ENCODE results near the gene HCAR1. TPM values are rescaled to one million over a fixed set of nuclear protein-coding genes. Genes with fewer than 3 reads are reported as not detected.
A peak's percentile ranks its signal among the peaks of the same experiment; 100 is the strongest.
"Not testable (repeated sequence)": the region's sequence is repeated elsewhere in the genome, so short reads cannot be mapped to it uniquely, and the experiment has no call there.

Gene HCAR1
- total RNA-seq, 1 donor from 2014 or later = 0.22 TPM

GRCh38 chr12:122686538-122686937, 44.1 kb downstream of the HCAR1 start:
- Mint-ChIP-seq H3K27me3 (no peaks in the 10 kb centered on the region), H3K4me1 (ENCODE audit: low read depth) (no peaks in the 10 kb centered on the region), H3K9me3 (ENCODE audit: low read depth) (no peaks in the 10 kb centered on the region), H3K27ac (peak overlapping the region; percentile 23), H3K36me3 (ENCODE audit: insufficient read depth) (no peaks in the 10 kb centered on the region), H3K4me3 (ENCODE audit: low read depth) (no peak overlapping the region)
- TF ChIP-seq CTCF (IDR thresholded peaks at IDR 0.05; ENCODE audit: unreplicated experiment) = no peak
- DNase-seq (ENCODE audit: low spot score, unreplicated experiment) = no peak

- H3K4me1 Mint-ChIP-seq (ENCODE audit: low read depth) = no peaks in the 10 kb centered on the region
- no peak for DNase-seq (ENCODE audit: low spot score, unreplicated experiment)
- no peak overlapping the region for H3K4me3 Mint-ChIP-seq (ENCODE audit: low read depth)
- no peaks in the 10 kb centered on the region for H3K9me3 Mint-ChIP-seq (ENCODE audit: low read depth)
- no peak for TF ChIP-seq CTCF (IDR thresholded peaks at IDR 0.05; ENCODE audit: unreplicated experiment)
- no peaks in the 10 kb centered on the region for H3K36me3 Mint-ChIP-seq (ENCODE audit: insufficient read depth)
- no peaks in the 10 kb centered on the region for H3K27me3 Mint-ChIP-seq
- H3K27ac Mint-ChIP-seq = no peak overlapping the region
Observed at GRCh38 chr12:122684297-122684813, 46.3 kb downstream of the HCAR1 start.

GRCh38 chr12:122681814-122682213, 48.8 kb downstream of the HCAR1 start:
- TF ChIP-seq CTCF (IDR thresholded peaks at IDR 0.05; ENCODE audit: unreplicated experiment) = no peak
- peaks cover 4% of the 10 kb centered on the region for H3K4me1 Mint-ChIP-seq (ENCODE audit: low read depth)
- H3K9me3 Mint-ChIP-seq (ENCODE audit: low read depth) = no peaks in the 10 kb centered on the region
- DNase-seq (ENCODE audit: low spot score, unreplicated experiment) = no peak
- no peak overlapping the region for H3K27ac Mint-ChIP-seq
- no peaks in the 10 kb centered on the region for H3K36me3 Mint-ChIP-seq (ENCODE audit: insufficient read depth)
- no peak overlapping the region for H3K4me3 Mint-ChIP-seq (ENCODE audit: low read depth)
- H3K27me3 Mint-ChIP-seq = no peaks in the 10 kb centered on the region

GRCh38 chr12:122680989-122681388, 49.7 kb downstream of the HCAR1 start:
- H3K4me1 Mint-ChIP-seq (ENCODE audit: low read depth) = not testable (repeated sequence)

GRCh38 chr12:122676781-122677180, 53.9 kb downstream of the HCAR1 start:
- not testable (repeated sequence) for H3K27me3 Mint-ChIP-seq; H3K36me3 Mint-ChIP-seq (ENCODE audit: insufficient read depth); H3K27ac Mint-ChIP-seq; DNase-seq (ENCODE audit: low spot score, unreplicated experiment); H3K9me3 Mint-ChIP-seq (ENCODE audit: low read depth); H3K4me3 Mint-ChIP-seq (ENCODE audit: low read depth); H3K4me1 Mint-ChIP-seq (ENCODE audit: low read depth)

More at GRCh38 chr12:122680989-122681388, 49.7 kb downstream of the HCAR1 start:
- H3K9me3 Mint-ChIP-seq (ENCODE audit: low read depth); H3K27me3 Mint-ChIP-seq; H3K36me3 Mint-ChIP-seq (ENCODE audit: insufficient read depth); DNase-seq (ENCODE audit: low spot score, unreplicated experiment); H3K27ac Mint-ChIP-seq; H3K4me3 Mint-ChIP-seq (ENCODE audit: low read depth): not testable (repeated sequence)

Other genes starting within 250 kb of the HCAR1 start
- gene ZCCHC8, start 229.9 kb downstream of the HCAR1 start, total RNA-seq = 33.4 and 34.9 TPM in 2 replicates
- 124 and 131 TPM in 2 replicates for gene RSRC2, start 203.9 kb downstream of the HCAR1 start, total RNA-seq
- gene KNTC1, start 203.6 kb downstream of the HCAR1 start, total RNA-seq = 62.9 and 65.4 TPM in 2 replicates
- 0.67 and 1.5 TPM in 2 replicates for gene HCAR2, start 27.5 kb downstream of the HCAR1 start, total RNA-seq
- not detected in 2 replicates for gene HCAR3, start 14.0 kb downstream of the HCAR1 start, total RNA-seq
- 67.8 and 68.4 TPM in 2 replicates for gene DENR, start 22.0 kb upstream of the HCAR1 start, total RNA-seq
- gene CCDC62, start 43.7 kb upstream of the HCAR1 start, total RNA-seq = 0.80 and 0.81 TPM in 2 replicates
- 61.1 and 68.8 TPM in 2 replicates for gene HIP1R, start 104.6 kb upstream of the HCAR1 start, total RNA-seq
- 22.9 and 24.2 TPM in 2 replicates for gene VPS37B, start 165.3 kb upstream of the HCAR1 start, total RNA-seq
- gene ABCB9, start 235.6 kb upstream of the HCAR1 start, total RNA-seq = 10.4 and 10.5 TPM in 2 replicates
- gene OGFOD2, start 244.4 kb upstream of the HCAR1 start, total RNA-seq = 16.1 and 16.8 TPM in 2 replicates
- 122 and 127 TPM in 2 replicates for gene ARL6IP4, start 249.8 kb upstream of the HCAR1 start, total RNA-seq

Measured in progenitor cell of endocrine pancreas (in vitro differentiated cells).